IPS DF 19.7 (cell line): ENCODE data around the gene TNIP1.

ENCODE experiments used
- DNase-seq: peaks from one replicate; pipeline ENCODE4 v3.0.0-alpha.2; 2013; ENCODE audit warnings: low read depth, low spot score

TNIP1 gene

DNA sequence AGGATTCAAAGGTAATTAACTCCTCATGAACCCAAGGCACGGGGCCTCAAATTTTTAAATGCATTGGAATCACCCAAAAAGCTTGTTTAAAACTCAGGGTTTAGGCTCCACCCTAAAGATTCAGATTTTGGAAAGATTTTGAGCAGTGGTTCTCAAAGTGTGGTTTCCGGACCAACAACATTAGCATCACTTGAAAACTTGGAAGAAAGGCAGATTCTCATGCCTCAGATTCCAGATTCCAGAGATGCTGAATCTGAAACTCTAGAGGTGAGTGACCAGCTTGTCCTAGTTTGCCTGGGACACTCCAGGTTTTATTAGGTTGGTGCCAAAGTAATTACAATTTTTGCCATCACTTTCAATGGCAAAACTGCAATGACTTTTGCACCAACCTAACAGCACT lies 24.7 kb upstream of the TNIP1 start:
- DNase-seq = no peak

DNA sequence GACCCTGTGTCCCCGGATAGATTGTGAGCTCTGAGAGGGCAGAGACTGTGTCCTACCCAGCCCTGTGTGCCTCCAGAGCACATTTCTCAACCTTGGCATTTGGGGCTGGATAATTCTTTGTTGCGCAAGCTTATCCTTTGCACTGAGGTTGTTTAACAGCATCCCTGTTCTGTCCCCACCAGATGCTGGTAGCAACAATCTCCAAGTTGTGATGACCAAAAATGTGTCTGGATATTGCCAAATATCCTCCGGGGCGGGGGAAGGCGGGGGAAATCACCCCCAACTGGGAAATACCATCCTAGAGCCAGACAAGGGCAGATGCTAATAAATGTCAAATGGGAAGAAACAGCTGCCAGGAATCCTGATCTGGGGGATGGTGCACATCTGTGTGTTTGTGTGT lies 24.0 kb upstream of the TNIP1 start:
- DNase-seq = no peak

DNA sequence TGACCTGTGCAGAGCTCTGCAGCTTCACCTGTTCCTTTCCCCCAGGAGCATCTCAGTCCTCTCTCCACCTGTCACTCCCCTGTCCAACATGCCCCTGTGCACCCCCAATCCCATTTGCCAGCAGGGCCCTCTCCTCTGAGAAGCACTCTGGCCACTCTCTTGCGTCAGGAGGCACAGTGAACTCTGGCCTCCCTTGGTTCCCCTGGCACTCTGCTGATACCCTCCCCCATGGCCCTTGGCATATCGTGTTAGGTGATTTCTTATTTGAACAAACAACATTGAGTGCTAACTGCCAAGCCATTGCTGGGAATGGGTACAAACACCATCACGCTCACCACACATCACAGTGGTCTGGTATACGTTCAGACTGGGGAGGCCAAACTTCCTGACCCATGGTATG lies 20.9 kb upstream of the TNIP1 start:
- no peak for DNase-seq

DNA sequence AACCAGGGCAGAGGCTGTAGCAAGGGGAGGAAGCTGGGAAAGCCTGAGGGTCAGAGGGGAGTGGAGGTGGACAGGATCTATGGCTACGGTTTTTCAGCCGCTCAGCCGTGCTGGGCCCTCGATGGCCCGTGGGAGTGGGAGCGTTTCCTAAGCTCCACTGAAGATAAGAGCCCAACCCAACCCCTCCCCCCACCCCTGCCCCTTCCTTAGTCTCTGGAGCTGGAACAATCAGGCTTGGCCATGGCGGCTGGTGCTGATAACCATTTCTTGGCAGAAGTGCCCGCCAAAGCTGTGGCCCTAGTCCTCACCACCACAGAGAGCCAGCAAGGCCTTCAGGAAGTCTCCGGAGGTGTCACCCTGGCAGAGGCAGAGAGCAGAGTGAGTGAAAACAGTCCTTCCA lies 20.3 kb upstream of the TNIP1 start:
- DNase-seq = no peak

DNA sequence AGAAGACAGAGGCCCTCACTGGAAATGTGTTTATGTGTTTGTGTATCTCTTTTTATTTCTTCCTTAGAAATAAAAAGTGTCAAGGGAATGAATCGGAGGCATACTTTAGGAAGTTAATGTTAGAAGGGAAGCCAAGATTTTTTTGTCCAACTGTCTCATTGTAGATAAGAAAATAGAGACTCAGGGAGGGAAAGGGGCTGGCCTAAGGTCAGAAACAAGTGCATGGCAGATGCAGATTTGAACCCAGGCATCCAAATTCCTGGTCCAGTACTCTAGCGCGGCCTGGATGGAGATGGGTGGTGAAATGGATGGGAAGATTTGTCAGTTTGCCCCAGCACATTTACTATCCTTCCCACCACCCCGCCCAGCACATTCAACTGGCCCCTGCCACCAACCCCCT lies 19.8 kb upstream of the TNIP1 start:
- DNase-seq = no peak

DNA sequence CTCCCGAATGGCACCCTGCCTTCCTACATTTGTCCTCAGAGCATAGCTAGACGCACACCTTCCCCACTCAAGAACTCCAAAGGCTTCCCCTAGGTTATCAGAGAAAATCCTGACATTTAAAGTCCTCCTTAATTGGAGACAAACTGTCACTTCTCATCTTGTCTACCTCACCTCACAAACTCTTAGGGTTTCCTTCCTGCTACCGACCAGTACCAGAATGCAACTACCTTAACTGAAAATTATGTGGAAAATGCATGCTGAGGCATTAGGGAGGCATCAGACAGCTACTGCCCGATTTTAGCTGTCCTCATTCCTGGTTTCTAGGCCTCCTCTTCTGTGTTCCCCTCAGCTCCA lies 17.9 kb upstream of the TNIP1 start:
- DNase-seq = no peak

DNA sequence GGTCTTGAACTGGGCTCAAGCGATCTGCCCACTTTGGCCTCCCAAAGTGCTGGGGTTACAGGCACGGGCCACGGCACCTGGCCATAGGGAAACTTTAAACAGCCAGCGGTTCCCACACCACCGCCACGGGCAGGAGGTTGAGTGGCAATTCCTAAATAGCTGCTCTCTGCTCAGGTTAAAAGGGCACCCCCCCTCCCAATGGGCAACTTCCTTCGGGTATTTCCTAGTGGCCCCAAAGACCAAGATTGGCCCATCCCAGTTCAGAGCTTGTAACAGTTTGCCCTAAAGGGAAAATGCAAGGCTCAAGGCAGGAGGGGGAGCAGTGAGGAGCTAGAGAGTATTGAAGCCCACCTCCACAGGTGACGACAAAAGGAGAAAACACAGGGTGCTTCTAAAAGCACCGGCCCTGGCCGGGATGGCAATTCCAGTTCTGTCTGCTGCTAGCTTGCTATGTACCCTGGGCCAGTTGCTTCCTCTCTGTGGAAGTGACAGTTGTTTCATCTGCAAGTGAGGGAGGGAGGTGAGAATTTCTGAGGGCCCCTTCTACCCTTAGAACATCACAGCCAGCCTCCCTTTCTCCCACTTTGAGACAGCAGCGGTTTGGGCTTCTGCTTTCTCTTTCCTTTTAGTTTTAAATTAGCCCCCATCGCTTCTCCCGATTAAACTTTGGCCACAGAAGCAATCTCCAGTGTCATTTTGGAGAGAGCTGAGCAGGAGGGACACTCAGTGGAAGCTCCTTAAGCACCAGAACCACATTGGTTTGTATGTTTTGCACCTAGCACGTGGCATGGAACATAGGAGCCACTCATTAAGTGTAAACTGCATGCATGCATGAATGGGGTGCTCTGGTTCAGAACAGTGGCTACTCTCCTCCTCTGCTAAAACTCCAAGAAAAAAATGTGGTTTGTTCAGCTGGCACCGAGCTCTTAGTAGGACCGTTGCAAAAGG lies 17.3 kb upstream of the TNIP1 start:
- no peak for DNase-seq

DNA sequence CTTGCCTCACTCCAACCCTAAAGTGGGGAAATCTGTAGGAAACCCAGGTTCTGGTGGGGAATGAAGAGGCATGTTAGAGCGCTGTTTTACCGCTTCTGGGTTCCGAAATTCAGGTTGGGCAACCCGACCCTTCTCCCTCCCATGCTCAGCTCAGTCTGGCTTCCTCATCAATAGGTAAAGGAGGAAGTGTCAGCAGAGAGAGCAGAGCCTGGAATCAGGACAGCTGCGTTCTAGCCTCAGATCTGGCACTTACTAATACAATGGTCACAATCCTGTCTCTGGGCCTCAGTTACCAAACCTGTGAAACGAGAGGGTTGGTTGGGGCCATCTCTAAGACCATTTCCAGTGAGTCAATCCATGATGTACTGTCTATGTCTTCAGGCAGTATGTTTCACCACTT lies 16.2 kb upstream of the TNIP1 start:
- DNase-seq = no peak

DNA sequence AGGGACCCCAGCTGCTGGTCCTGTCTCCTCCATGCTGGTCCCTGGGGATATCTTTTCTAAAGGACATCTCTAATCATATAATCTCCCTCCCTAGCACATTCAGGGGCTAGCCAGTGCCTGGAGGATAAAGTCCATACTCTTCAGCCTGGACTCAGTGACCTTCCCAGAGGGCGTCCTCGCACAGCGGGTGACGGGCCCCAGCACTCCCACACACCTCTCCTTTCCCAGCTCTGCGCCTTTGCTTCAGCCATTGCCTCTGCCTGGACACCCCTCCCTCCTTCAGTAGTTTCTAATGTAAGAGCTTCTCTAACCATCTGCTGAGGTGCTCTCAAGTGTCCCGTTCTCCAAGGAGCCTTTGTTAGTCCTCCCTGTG lies 15.2 kb upstream of the TNIP1 start:
- no peak for DNase-seq

DNA sequence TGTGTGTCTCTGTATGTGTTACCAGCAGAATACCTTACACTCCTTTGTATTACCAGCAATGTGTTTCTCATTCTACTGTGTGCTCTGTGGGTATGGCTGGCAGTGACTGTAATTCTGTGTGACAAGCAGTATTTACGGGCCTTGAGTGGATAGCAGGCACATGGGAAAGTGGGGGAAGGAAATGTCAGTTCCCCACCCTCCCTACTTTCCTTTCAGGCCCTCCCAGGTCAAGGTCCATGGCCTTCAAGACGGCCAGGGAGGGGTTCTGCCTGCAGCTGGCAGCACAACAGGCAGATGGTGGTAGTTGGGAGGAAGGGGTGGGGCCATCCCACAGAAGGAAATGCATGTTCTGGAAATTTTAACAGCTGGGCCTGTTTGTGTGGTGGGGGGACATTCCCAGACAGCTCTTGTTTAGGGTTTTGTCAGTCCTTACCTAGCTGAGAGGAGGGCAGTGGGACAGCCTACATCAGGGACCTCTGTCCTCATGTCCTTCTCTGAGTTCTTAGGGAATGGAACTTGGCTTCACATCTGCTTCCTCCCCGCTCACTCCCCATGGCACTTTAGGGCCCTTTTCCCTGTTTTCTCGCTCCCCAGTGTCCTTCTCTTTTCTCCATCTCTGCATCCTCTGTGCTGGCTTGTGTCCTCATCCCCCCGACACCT lies 14.6 kb upstream of the TNIP1 start:
- DNase-seq = no peak

DNA sequence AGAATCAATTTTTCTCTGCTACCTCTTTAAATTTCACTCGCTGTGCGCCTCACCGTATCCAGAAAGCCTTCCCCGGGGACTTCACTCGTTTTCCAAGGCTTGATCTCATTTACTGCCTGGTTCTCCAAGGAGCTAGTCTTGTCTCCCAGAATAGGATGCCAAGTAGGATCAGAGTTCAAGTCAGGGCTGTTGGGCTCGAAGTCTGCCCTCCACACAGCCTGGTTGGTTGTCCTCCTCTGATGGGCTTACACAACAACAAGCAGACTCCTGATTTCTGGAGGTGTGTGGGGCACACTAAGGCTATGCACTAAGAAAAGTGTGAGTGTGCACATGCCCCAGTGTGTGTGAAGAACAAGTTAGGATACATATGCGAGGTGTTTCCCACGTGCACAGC lies 14.0 kb upstream of the TNIP1 start:
- no peak for DNase-seq

DNA sequence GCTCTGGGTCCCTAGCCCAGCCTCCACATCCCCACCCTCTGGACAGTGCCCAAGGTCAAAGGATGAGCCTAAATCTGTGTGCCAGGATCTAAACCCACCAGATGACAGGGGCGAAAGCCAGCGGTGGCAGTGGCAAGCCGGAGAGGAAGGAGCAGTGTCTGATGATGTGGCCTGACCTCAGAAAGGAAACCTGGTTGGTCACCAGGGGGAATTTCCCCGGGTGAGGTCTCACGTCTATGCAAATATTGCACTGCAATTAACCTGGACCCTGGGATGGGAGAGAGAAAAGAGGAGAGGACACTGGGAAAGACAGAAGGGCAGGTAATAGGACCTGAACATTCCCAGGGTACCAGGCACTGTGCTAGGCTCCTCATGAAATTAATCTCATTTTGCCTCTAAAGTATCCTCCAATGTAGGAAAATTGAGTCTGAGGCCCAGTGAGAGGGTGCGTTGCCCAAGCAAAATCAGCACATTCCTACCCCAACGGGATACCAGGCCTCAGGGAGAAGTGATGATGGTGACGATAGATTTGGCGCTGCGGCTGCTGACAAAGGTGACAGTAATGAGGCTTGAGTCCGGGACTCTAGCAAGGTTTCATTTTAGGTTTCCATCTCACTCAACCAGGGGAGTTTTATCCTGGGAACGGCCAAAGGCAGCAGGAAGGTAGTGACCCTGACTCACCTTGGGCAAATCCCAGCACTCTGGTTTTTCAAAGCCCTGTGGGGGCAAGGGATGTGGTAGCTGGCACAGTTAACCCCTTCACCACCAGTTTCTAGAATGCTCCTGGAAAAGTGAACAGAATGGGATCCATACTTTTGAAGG lies 13.4 kb upstream of the TNIP1 start:
- no peak for DNase-seq

DNA sequence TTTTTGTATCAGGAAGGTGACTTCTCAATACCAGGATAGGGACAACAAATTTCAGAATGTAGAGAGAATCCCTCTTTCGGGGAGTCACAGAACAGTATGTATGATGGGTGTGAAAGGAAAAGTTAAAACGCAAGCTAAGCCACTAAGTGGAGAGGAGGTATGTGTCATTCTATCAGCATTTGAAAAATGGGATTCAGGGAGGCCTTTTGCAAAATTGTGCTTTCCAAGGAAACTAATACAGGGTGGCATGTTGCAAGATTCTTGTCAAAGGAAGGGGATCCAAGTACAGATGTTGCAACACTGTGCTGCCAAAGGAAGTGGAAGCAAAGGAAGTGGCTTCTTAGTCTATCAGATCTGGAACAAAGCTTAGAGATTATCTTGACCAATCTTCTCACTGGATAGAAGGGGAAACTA lies 12.6 kb upstream of the TNIP1 start:
- no peak for DNase-seq

DNA sequence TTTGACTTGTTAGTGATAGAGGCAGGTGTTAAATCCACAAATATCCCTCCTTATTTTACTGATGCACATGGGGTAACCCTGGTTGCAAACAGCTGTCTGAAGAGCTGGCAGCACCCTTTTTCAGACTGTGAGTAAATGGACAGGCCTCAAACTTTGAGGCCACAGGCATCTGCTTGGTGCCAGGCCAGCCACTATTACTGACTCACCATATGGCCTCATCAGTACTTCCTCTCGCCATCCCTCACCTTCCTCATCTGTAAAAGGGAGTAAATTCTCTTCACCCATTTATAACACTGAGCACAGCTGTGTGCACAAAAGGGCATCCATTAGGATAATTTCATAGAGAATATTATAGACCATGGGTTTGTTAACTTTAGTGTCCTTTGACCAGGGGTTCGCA lies 11.9 kb upstream of the TNIP1 start:
- DNase-seq = no peak

DNA sequence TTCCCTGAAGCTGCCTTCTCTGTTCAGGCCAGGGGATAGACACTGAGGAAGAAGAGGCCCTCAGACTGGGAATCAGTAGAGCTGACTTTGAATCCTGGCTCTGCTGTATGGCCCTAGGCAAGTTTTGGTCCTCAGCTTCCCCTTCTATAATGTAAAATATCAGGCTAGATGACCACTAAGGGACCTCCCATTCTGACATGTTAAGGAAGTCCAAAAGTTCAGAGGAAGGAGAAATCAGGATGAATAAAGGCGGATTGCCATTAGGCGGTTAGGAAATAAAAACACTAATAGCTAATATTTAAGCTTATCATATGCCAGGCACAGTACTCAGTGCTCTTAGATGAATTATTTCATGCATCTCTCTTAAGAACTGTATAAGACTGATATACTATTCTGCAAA lies 8.9 kb upstream of the TNIP1 start:
- no peak for DNase-seq

DNA sequence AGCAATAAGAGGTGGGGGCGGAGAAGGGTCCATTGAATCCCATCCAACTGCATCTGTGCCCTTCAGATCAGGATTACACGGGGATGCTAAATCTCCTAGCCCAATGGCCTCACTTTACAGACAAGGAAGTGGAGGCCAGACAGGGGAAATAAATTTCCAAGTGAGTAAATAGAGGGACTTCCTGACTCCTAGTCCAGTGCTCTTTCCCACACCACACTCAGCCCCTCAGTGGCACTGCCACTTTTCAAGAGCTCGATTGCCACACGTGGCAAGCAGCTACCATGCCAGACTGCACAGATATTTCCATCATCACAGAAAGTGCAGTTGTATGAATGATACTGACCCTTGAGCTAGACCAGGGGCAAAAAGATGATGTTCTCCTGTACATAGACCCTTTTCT lies 8.2 kb upstream of the TNIP1 start:
- no peak for DNase-seq

DNA sequence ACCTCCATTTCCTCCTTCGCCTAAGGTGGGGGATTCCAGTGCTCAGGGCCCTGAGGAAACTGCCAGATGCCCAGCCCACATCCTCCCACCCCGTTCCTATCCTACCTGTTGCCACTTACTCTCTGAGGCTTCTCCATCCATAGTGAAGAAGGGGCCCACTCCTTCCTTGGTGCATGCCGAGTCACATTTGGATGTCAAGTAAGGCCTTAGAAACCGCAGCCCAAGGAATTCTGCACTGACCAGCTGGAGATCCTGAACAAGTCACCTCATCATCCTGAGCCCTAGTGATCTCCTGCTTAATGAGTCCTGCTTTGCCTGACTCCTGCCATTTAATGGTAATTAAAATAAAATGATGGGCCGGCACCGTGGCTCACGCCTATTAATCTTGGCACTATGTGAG lies 6.7 kb upstream of the TNIP1 start:
- DNase-seq = no peak

DNA sequence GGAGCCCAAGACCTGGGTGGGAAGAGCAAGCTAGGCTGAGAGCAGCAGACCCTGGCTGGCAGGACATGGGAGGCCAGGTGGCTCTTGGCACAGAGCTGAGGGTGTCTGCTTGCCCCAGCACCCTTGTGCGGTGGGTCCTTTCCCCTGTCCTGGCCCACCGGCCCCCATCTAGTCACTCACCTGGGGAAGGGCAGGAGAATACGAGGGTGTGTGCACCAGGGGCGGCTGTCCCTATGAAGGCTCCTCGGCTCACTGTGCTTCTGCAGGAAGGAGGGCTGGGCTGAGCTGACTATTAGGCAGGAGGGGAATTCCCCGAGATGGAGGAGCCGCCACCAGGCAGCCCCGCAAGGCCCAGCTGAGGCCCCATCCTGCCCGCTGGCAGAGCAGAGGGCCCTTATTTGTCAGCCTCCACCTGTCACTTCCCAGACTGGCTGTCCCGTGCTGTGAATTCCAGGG lies 6.1 kb upstream of the TNIP1 start:
- DNase-seq = no peak

DNA sequence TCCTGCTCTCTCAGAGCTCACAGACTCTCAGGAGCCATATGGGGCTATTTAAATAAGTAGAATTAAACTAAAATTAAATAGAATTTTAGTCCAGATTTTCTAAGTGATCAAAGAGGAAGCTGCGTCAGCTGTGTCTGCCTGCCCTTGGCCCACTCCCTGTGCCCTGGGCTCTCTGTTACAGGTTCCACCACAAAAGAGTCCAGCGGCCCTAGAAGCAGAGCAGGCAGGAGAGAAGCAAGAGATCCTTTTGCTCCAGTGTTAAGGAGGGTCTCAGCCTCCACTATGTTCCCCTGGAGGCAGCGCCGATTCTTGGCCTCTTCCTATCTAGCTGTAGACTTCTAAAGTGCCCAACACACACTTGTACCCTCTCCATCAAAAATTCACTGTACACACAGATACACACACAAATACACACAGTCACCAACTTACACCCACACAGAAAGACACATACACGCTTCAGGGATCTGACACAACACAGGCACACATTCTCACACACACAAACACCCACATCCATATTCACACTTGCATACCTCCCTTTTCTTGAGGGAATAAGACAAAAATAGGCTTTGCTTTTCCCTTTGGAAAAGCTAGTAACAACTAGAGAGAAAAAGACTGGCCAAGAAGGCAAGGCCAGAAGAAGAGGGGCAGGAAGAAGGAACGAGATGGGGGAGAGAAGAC lies 5.5 kb upstream of the TNIP1 start:
- no peak for DNase-seq

DNA sequence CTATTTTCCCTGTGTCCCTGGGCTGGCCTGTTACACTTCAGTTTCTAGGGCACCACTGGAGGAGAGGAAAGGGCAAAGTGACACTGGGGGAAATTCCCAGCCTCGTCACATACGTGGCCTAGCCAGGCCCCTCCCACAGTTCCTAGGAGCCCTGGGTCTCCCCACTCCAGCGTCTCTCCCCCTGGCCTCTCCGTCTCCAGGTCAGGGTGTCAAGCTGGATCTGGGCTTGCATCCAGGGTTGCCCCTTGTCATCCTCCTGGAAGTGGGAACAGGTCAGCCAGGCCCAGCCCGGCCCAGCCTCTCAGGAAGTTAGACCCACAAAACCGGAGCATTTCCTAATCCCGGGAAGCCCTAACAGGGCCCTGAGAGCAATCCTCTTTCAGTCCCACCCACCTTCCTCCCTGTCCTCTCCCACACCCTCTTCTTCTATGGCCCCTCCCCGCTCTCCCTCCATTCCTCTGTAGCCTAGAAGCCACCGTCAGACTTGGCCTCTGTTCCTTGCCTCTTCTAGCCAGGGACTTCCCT lies 4.7 kb upstream of the TNIP1 start:
- no peak for DNase-seq

DNA sequence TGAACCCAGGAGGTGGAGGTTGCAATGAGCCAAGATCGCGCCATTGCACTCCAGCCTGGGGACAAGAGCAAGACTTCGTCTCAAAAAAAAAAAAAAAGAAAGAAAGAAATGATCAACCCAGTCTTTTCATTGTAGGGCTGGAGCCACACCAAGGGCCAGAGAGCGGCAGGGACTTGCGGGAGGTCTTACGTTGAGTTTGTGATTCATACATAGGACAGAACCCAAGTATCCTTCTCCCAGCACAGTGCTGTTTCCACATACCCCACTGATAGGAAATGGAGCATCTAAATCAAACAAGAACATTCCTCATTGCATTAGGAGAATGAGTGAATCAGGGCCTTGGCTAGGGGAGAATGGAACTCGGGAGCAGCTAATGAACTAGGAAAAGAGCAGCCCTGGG lies 3.5 kb upstream of the TNIP1 start:
- DNase-seq = no peak
